A673 (cell line): ENCODE results near the gene CPLX3. TPM values are rescaled to one million over a fixed set of nuclear protein-coding genes. Genes with fewer than 3 reads are reported as not detected.

Experiments used
- BruUV-seq: library from RNA; stranded (reverse); fragments of 400-500 nt; replicated peaks from 2 replicates; lab custom pipeline; 2021; lab: Mats Ljungman, UMichigan
- CTCF ChIA-PET: fragments of 300-600 bp; sonication (Branson Sonifier 250); formaldehyde crosslinking; loops from one replicate; lab custom pipeline; 2022; ENCODE audit warnings: antibody characterized with exemption; lab: Charles Lee
- POLR2A ChIA-PET: fragments of 300-600 bp; sonication (Branson Sonifier 250); formaldehyde crosslinking; loops from one replicate; lab custom pipeline; 2022; ENCODE audit warnings: antibody characterized with exemption; ENCODE audit not compliant: low non-redundant PET; lab: Charles Lee
- DNase-seq: peaks from one replicate; pipeline ENCODE4 v3.0.0-alpha.2; 2015; ENCODE audit warnings: low spot score
- H3K27ac ChIP-seq: fragments of 200-600 bp; sonication (generic); 2 replicates; pipeline ENCODE4 v1.5.1; 2016; ENCODE audit warnings: mixed run types, low read depth, mild to moderate bottlenecking, mixed read lengths, antibody characterized with exemption, low read length; ENCODE audit not compliant: poor library complexity, severe bottlenecking
- H3K27me3 ChIP-seq: fragments of 200-600 bp; sonication (generic); replicated peaks from 2 replicates; pipeline ENCODE4 v1.6.1; 2017; ENCODE audit warnings: mixed run types, low read depth, mild to moderate bottlenecking, mixed read lengths, antibody characterized with exemption, low read length; ENCODE audit not compliant: insufficient read depth, poor library complexity
- H3K36me3 ChIP-seq: fragments of 200-600 bp; sonication (generic); 2 replicates; pipeline ENCODE4 v1.6.1; 2016; ENCODE audit warnings: mixed run types, mild to moderate bottlenecking, mixed read lengths, antibody characterized with exemption, low read length; ENCODE audit not compliant: insufficient read depth, poor library complexity, severe bottlenecking
- H3K4me1 ChIP-seq: fragments of 200-600 bp; sonication (generic); 2 replicates; pipeline ENCODE4 v1.6.1; 2017; ENCODE audit warnings: mixed run types, mild to moderate bottlenecking, mixed read lengths, antibody characterized with exemption, low read length; ENCODE audit not compliant: insufficient read depth, poor library complexity, severe bottlenecking
- H3K4me3 ChIP-seq: fragments of 200-600 bp; sonication (generic); 2 replicates; pipeline ENCODE4 v1.5.1; 2016; ENCODE audit warnings: low read depth, mixed run types, mild to moderate bottlenecking, mixed read lengths, low read length; ENCODE audit not compliant: poor library complexity, severe bottlenecking
- H3K9me3 ChIP-seq: fragments of 200-600 bp; sonication (generic); 2 replicates; pipeline ENCODE4 v1.6.1; 2016; ENCODE audit warnings: mixed run types, low read depth, mild to moderate bottlenecking, mixed read lengths, antibody characterized with exemption, low read length; ENCODE audit not compliant: poor library complexity, severe bottlenecking
- CTCF ChIP-seq: fragments of 300-800, 200-600 bp; sonication (generic); conservative IDR thresholded peaks from 2 replicates; pipeline ENCODE4 v1.5.1; 2017; ENCODE audit warnings: low read depth, mild to moderate bottlenecking, antibody characterized with exemption, low read length, moderate library complexity, mixed read lengths
- EZH2 ChIP-seq: fragments of 200-600 bp; sonication (generic); IDR thresholded peaks from 2 replicates; pipeline ENCODE4 v1.6.1; 2017; ENCODE audit warnings: borderline replicate concordance, low read depth, mild to moderate bottlenecking, mixed read lengths, antibody characterized with exemption, low read length; ENCODE audit not compliant: poor library complexity, severe bottlenecking
- intact Hi-C: fragments of 100-400 bp; cut with micrococcal nuclease; formaldehyde crosslinking; loops from one replicate; pipeline ENCODE4 v1.10.0; 2022; ENCODE audit not compliant: unreplicated experiment
- total RNA-seq: library from RNA; stranded (reverse); gene quantifications from 2 replicates; pipeline ENCODE4 v1.2.3, GENCODE V29; 2021

Gene CPLX3
- total RNA-seq, 1 experiment from 2014 or later, result 0.17 TPM

- H3K4me3 ChIP-seq, result no peak overlapping the region
- POLR2A ChIA-PET, result no interaction called here
These were observed 29.4 kb downstream of the CPLX3 start for GRCh38 chr15:74855857-74856256.

GRCh38 chr15:74856537-74856936 is 30.1 kb downstream of the CPLX3 start:
- no peak for TF ChIP-seq CTCF
- no peak for TF ChIP-seq EZH2
- ChIA-PET CTCF (no interaction called here), POLR2A (no interaction called here)
- no peak for DNase-seq
- Histone ChIP-seq H3K27me3 (no peaks in the 10 kb centered on the region), H3K27ac (no peak overlapping the region), H3K4me1 (no peaks in the 10 kb centered on the region), H3K9me3 (no peaks in the 10 kb centered on the region), H3K36me3 (peaks cover 28% of the 10 kb centered on the region), H3K4me3 (no peak overlapping the region)
- no TSS peak for BruUV-seq
- intact Hi-C loops, result no loop called here

More at GRCh38 chr15:74855857-74856256, 29.4 kb downstream of the CPLX3 start:
- H3K27ac ChIP-seq, result no peak overlapping the region
- intact Hi-C loops, result no loop called here
- TF ChIP-seq CTCF (no peak), EZH2 (no peak)
- H3K27me3 ChIP-seq, result no peaks in the 10 kb centered on the region
- no TSS peak for BruUV-seq
- peaks cover 35% of the 10 kb centered on the region for H3K36me3 ChIP-seq
- DNase-seq, result no peak
- no peaks in the 10 kb centered on the region for H3K4me1 ChIP-seq
- H3K9me3 ChIP-seq, result no peaks in the 10 kb centered on the region
- CTCF ChIA-PET, result no interaction called here

GRCh38 chr15:74857082-74857655 is 30.7 kb downstream of the CPLX3 start:
- BruUV-seq, result no TSS peak

More at GRCh38 chr15:74857082-74857655, 30.7 kb downstream of the CPLX3 start:
- intact Hi-C loops, result no loop called here
- Histone ChIP-seq H3K4me1 (no peaks in the 10 kb centered on the region), H3K4me3 (no peak overlapping the region), H3K27ac (peak overlapping the region; percentile 30), H3K27me3 (no peaks in the 10 kb centered on the region), H3K36me3 (peaks cover 22% of the 10 kb centered on the region), H3K9me3 (no peaks in the 10 kb centered on the region)
- CTCF ChIA-PET, result no interaction called here
- POLR2A ChIA-PET, result no interaction called here
- TF ChIP-seq CTCF, result no peak
- TF ChIP-seq EZH2, result no peak
- no peak for DNase-seq
